Dedifferentiated amniotic fluid mesenchymal stem cell (primary cell): Measurements from ENCODE around the gene ANAPC1.
"Not testable (repeated sequence)": the region's sequence is repeated elsewhere in the genome, so short reads cannot be mapped to it uniquely, and the experiment has no call there.

Source experiments
- DNase-seq: peaks from one replicate; pipeline ENCODE4 v3.0.0-alpha.2; 2016; ENCODE audit errors: extremely low spot score

ANAPC1 gene

DNA sequence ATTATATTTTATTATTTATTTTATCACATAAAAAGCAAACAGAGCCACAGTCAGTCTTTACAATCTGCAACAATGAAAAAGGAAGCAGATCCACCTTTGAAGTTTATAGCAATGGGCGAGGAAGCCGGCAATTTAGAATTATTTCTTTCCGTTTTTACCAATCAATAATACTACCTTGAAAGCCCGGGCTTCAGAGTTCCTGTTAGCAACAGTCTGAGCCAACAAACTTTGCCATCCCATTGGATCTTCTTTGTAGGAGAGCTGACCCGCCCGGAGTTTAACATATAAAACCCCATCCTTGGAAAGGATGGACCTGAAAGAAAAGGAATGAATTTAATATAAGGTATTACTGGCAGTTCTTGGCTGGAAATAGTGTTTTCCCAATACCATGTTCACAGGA is 101.8 kb downstream of the ANAPC1 start:
- not testable (repeated sequence) for DNase-seq

DNA sequence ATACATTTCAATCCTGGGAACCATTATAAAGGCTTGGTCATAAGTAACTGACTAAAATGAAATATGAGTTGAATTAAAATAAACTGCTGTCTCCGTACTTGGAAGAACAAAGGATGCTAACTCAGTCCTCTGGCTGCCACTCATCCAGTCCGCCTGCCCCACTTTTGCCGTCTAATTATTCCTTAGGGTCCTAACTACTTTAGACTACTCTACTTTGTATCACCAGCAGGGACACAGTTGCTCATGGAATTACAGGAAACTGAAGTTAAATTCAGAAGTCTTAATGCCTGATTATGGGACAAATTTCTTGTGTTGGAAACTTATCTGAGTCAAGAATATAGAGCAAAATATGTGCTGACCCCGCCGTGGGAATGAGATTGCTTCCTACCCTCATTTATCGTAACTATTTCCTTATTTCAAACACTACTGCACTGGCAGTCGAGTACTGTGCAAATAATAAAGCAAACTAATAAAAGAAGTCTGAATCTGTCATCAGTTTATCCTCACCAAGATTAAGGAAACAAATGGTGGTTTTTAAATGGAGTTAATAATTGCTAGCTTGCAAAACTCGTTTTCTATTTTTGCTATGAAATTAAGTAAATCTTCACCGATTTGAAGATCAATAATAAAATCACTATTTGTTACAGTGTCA is 102.4 kb downstream of the ANAPC1 start:
- DNase-seq: peak; percentile 11

DNA sequence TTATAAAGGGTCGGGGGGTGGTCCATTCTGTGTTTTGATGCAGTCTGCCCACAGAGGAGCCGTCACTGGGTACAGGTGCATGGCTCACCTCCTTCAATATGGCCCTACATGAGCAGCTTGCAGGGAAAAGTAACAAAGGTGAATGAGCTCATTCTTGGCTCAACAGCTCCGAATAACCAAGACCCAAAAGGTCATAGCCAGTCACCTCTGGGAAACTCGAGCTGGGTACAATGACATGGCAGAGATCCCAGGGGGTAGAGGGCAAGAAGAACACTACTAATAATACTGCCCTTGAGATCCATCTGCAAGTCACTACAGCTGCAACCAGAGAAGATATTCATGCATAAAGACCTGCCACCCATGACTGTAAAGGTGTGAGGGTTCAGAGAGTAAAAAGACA is 106.8 kb downstream of the ANAPC1 start:
- DNase-seq: not testable (repeated sequence)

DNA sequence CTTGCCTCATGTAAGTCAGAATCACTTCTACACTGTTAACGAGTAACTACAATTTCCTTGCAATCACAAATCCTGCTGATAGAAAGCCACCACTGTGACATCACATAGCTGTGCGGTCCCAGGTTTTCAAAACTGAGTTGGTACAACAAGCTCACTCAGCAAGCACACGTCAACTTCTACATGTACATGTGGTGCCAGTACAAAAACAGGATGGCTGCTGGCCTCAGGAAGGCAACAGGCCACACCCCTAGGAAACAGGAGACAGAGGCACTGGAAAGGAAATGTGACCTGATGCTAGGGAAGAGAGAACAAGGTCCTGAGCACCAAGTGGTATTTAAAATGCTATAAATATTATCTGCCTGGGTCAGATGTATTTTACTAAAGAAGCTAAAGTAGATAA is 107.7 kb downstream of the ANAPC1 start:
- not testable (repeated sequence) for DNase-seq

DNA sequence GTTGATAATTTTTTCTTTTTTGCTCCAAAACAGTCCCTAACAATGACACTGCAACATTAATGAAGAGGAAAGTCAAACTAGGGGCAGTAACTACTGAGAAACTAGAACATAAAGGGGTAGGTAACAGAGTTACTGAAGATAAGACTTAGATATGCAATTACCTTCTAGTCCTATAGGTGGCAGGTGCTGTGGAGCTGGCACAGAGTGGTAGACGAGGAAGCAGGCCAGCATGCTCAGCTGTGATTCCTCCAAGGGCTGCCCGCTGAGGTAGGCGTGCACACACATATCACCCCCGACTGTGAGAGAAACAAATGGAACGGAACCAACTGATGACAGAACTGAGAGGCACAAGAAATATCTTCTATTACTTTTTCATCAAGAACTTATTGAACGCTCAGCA is 111.8 kb downstream of the ANAPC1 start:
- DNase-seq: not testable (repeated sequence)

DNA sequence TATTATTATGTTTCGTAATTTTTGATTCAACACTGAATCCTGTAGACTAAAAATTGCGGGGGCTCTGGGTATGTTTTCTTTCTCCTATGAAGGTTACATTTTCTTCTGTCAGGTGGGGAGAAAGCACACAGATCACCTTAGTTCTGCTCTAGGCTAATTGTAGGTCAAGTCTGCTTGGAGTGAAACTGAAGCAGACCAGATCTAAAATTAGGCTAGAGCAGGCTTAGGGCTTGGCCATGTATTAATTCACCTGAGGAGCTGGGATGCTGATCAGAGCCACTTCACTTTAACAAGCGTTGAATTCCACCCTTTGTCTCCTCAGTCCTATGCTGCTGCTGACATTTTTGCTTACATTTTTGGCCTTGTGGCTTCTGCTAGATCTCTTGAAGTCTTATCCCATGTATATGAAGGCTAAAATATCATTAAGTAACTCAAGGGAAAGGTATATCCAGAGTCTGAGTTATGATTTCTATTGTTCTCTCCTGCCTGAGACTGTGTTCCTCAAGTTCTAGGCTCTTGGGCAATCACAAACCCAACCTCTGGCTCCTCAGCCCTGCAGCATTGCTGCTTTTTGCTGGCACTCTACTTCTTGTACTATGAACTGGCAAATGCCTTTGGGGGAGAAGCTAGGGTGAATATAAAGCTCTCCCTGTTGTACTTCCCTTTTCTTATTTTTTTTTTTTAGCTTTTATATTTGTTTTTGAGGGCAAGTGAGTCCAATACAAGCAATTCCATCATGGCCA is 112.9 kb downstream of the ANAPC1 start:
- not testable (repeated sequence) for DNase-seq

DNA sequence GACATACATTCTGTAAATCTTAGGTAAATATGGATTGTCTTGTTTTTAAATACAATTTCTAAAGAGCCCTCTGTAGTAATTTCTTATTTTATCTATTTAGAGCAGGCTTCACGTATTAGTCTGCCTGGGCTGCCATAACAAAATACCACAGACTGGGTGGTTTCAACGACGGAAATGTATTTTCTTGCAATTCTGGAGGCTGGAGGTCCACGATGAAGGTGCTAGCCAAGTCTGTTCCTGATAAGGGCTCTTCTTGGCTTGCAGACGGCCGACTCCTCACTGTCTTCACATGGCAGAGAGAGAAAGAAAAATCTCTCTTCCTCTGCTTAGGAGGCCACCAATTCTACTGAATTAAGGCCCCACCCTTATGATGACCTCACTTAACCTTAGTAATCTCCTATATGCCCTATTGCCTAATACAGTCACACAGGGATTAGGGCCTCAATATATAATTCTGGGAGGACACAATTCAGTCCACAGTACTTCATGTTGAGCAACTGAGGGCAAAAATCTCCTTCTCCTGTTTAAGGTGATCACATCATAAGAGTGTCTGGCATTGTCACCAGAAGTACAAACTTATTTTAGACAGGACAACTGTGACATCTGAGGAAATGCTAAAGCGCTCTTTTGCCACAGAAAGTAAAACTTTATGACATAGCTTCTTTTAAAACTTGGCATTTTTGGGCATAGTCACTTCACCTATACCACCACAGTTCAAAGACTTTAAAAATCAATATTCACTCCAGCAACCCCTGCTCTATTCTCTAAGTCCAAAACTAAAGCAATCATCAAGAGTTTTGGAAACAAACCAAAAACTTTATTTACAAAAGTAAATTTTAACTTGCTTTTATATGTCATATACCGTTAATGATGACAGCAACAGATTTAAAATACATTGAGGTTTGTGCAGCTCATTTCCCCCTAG is 115.5 kb downstream of the ANAPC1 start:
- DNase-seq: not testable (repeated sequence)

DNA sequence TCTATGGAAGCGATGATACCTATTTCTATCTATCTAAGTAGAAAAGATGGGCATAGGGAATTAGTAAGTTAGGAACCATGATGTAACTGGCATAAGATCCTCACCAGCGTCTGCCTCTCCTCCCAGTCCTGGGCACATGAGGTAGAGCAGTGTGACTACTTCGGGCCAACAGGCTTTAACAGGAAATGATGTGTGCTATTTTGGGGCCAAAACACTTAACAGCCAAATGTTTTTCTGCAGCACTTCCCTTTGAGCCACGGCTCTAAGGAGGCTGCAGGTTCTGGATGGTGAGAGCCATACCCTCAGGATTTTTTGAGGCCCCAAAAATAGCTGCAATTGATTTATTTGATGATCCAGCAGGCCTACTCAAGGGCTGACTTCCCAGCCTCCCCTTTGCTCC is 116.9 kb downstream of the ANAPC1 start:
- not testable (repeated sequence) for DNase-seq

DNA sequence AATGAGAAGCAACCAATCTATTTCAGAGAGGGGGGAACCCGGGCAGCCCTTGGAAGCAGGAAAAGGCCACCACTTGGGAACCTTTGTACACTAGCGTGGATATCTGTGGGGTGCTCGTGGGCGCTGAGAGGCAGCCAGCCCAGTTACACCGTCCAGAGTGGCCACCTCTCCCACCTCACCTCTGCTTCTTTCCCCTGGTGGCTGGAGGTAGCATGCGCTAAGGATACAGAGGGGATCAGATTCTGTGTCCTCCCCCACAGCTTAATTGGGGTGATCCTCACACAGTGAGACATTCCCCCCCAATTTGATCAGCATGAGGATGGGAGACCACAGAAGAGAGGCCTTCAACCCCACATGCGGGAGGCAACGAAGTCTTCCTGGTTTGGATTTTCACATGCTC is 117.7 kb downstream of the ANAPC1 start:
- not testable (repeated sequence) for DNase-seq

DNA sequence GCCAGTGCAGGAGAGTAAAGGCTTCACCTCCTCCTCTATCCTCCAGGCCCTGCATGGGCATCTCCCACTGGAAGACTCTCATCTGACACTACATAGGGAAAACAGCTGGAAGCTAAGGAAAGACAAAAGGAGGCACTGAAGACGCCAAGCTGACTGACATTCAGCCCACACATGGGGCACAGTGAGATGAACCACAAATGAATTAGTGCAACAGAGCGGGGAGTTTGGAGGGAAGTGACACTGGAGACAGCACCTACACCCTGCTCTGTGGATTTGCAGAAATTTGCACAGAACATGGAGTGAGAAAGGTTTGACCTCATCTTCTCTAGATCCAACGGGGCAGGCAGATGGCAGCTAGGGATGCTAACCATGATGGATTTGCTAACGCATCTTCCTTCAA is 119.8 kb downstream of the ANAPC1 start:
- DNase-seq: not testable (repeated sequence)

DNA sequence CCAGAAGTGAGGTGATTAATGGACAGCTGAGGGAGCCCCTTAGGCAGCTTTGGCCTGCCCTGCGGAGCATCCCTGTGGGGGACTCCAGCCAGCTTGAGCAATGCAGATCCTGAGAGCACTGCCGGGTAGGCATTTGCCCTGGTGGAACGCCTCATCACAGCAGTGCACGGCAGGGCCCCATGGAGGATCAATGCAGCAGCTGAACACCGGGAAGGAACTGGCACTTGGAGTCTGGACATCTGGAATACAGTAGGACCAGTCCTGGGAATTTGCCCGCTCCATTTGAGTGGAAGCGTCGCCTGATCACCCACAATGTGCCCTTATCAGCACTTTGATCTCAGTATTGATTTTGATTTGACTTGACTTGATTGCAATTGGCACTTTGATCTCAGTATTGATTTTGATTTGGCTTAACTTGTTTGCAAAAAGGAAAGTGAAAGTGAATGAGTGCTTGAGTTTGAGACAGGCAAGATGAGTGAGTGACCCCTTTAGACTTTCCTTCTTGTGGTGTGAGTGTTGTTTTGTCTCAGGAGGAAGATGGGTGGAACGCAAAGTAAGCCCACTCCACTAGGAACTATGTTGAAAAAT is 123.2 kb downstream of the ANAPC1 start:
- DNase-seq: not testable (repeated sequence)

DNA sequence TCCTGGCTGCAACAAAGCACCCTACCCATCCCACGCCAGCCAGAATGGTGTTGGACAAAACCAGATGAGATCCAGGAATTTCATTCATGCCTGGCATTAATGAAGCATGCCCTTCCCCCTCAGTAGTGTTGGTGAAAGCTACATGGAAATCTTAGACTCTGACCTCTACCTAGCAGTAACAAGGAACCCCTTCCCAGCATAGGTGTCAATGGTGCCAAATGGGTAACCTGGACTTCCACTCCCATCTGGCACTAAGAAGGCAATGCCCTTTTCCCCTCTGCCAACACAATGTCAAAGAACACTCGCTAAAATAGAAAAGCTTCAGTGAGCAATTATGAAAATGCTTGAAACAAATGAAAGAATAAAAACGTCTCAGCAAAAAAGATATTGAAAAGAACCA is 131.5 kb downstream of the ANAPC1 start:
- DNase-seq: not testable (repeated sequence)

DNA sequence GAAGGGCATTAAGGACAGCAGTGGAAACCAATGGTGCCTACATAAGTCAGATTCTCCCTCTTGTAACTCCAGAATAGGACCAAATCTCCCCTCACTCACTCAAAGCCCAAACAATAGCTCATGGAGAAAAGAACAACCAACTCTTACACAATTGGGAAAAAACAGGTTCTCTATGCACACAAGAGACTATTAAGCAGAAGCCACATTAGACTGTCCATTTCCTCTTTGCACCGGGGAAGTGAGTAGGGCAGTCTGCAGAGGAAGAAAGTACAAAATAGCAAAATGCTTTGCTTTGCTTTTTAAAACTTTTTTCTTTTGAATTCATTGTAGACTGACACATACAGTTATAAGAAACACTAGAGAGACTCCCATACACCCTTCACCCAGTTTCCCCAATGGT is 133.4 kb downstream of the ANAPC1 start:
- not testable (repeated sequence) for DNase-seq

DNA sequence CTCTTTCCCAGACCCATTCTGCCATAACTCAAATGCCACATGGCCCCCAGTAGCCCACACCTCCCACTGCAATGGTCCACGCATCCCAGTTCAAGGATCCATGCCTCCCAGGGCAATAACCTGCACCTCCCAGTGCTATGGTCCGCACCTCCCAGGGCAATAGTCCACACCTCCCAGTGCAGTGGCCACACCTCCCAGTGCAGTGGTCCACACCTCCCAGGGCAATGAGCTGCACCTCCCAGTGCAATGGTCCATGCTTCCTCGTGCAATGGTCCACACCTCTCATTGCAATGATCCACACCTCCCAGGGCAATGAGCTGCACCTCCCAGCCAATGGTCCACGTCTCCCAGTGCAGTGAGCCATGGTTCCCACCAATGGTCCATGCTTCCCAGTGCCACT is 135.6 kb downstream of the ANAPC1 start:
- DNase-seq: not testable (repeated sequence)

DNA sequence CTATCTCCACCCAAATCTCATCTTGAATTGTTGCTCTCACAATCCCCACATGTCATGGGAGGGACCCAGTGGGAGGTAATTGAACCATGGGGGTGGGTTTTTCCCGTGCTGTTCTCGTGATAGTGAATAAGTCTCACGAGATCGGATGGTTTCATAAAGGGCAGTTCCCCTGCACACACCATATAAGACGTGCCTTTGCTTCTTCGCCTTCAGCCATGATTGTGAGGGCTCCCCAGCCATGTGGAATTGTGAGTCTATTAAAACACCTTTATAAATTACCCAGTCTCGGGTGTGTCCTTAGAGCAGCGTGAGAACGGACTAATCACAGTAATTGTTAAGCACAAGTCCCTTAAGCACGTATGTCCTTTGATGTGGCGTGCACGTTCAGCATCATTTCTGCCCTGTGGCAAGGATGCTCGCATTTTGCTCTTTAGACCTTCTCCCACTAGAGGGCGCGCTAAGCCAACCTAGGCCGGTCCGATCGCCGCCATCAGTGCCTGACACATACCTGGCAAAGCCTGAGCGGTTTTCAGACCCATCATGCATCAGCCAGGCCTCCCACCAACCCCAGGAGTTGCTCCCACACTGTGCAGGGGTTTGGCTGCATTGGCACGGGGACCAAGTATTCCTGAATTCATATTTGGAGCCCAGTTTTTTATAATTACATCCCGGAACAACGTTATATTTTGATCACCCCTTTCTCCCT is 136.4 kb downstream of the ANAPC1 start:
- not testable (repeated sequence) for DNase-seq

DNA sequence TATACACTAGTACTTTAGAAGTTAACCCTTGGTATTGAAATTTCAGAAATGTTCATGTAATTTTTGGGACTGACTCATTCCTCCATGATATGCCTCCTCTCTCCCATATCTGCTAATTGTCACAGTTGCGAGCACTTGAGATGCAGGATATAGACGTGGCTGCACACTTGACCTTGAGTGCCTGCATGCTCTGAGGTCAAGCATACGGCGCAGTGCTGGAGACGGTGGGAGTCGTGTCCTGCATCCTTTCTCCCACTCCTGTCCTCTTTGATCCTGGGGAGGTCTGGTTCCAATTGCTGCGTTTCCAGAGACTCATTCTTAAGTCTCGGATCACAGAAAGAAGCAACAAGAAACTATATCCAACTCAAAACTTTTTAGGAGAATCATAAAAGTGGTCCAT is 139.2 kb downstream of the ANAPC1 start:
- DNase-seq: not testable (repeated sequence)

DNA sequence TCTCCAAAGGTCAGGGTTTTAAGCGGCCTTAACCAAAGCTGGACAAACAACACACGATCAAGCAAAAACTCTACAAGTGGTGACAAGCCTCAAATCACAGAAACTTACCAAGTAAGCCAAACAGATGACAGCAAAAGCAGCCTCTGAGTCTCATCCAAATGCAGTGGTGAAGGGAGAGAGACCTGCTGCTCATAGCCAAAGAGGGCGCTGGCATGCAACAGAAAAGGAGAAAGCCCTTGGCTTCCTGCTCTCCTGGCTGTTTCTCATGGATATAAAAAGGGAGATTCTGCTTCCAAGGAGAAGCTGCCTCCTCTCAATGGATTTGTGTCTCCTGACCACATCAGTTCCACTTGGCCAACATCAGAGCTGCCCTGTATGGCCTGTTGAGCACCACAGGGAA is 142.5 kb downstream of the ANAPC1 start:
- not testable (repeated sequence) for DNase-seq

DNA sequence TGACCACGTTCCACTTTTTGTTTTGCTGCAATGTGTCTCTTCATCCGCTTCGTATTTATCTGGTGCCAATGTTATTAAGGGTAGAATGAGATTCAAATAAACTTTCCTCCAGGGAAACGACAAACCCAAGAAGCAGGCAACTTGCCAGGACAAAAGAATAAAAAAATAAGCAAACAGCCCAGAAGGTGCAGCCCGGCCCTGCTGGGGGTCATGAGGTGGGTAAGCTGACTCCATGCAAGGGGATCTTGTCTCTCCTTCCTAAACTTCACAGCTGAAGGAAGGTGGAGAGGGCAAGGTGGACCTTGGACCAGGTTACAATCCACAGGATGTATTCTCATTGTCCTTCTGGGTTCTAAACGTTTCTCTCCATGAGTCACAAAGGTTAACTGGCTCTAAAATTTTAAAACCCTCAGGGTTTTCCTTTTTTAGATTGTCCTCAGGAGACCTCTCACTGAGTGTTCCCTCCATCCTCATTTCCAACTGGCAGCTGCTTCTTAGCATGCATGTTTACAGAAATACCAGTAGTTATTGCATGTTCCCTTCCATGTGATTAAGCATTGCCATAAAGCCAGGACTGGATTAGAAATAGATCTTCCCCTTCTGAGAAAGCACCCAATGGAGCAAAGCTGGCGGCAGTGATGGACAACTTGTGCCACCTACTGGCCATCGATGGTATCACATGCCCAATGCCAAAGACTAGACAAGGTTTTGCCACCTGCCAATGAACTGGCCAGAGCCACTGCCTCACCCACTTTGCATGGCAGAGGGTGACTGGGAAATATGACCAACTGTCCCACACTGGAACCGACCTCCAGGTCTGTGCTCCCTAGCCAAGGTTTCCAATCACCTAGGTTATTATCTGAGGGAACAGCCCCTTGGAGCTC is 147.9 kb downstream of the ANAPC1 start:
- peak; percentile 65 for DNase-seq

DNA sequence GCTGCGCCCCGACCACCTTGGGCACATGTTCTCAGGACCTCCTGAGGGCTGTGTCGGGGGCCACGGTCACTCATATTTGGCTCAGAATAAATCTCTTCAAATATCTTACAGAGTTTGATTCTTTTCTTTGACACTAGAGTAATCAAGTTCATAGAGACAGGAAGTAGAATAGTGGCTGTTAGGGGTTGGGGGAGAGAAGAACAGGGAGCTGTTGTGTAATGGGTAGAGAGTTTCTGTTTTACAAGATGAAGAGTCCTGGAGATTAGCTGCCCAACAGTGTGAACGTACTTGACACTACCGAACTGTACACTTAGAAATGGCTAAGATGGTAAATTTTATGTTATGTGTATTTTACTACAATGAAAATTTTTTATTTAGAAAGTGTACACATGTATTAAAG is 148.6 kb downstream of the ANAPC1 start:
- DNase-seq: not testable (repeated sequence)

DNA sequence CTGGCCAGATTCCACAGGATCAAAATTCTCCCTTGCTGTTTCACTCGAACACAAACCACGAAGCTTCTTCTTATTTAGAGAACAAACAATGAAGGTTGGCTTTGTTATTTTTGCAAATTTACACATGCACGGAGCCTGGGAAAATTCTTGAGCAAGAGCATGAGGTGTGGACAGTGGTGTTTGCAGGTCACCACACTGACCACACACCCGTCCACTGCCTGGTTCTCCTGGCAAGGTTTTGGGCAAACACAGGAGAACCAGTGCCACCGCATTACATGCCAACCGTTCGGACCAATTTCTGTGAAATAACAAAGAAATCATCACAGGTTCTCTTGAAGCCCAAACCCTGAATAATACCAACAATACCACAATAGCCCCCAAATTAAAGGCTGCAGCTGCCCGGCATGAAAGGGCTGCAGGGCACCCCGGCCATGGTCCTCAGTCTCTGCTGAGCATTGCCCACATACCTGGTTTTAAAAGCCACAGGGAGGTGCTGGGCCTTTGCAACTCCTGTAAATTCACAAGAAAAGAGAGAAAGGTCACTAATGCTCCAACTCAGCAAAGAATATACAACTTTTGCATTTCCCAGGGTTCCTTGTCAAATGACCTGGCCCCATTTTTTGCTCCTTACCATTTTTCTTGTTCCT is 154.1 kb downstream of the ANAPC1 start:
- DNase-seq: not testable (repeated sequence)
